HL-60/S4 (cell line): ENCODE results near the gene RXFP1.

Source experiments
- in situ Hi-C: fragments of 300-500 bp; cut with MboI; formaldehyde crosslinking; loops from 2 replicates; pipeline ENCODE4 v1.14.3; 2022; ENCODE audit warnings: low sequenced_read_pairs

RXFP1 gene

DNA sequence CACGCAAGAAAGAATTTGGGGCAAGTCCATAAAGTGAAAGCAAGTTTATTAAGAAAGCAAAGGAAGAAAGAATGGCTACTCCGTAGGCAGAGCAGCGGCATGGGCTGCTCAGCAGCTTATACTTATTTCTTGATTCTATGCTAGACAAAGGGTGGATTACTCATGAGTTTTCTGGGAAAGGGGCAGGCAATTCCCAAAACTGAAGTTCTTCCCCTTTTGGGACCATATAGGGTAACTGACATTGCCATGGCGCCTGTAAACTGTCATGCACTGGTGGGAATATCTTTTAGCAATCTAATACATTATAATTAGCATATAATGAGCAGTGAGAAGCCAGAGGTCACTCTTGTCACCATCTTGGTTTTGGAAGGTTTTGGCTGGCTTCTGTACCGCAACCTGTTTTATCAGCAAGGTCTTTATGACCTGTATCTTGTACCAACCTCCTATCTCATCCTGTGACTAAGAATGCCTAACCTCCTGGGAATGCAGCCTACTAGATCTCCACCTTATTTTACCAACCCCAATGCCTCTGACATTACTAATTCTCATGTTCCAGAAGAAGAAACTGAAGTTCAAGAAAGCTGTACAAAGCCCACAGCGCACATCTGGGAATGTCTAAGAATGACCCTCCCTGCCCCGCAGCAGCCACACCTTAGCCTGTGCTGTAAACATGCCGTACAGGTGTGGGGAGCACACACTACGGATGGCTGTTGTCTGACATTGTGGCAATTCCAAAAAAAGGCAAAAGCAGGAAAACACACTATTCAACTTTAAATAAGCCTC lies 18.6 kb downstream of the RXFP1 start:
- in situ Hi-C loops, result no loop called here

DNA sequence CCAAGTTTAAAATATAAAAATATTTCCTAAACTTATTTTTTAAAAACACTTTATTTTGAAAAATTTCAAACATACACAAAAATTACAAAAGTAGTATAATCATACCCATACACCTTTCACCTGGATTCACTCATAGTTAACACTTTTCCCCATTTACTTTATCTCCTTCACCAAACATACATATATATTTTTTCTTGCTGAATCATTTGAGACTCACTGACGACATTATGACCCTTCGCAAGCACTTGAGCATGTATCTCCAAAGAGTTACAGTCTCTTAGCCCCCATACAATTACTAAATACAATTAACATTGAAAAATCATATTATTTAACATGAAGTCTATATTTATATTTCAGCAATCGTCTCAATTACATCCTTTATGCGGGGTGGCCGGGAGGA lies 19.8 kb downstream of the RXFP1 start:
- in situ Hi-C loops, result no loop called here

DNA sequence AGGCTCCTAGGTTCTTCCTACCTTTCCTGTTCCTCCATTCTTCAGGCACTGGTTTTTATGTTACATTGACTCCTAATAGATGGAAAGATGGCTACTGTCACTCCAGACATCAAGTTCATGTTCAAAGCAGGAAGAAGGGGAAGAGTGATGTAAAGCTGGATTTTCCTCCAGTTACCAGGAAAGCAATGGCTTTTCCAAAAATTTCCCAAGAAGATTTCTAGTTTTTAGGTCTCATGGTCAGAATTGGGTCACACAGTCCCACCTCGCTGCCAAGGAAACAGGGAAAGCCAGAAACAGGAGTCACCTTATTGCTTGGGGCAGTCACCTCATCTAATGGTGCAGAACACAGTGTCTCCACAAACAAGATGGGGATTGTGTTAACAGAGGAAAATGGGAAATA lies 21.5 kb downstream of the RXFP1 start:
- in situ Hi-C loops, result no loop called here

DNA sequence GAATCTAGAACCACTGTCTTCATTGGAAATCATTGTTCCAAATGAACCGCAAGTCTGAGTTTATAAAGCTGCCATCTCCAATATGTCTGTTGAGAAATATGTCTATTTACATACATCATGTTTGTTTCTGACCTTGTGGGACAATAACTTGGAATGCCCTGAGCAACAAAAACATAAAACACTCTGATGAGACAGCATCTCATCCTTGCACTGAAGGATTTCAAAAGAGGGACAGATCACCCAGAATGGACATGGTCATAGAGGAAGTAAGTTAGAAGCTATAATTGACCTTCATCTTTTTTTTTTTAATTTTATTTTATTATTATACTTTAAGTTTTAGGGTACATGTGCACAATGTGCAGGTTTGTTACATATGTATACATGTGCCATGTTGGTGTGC lies 22.5 kb downstream of the RXFP1 start:
- in situ Hi-C loops, result no loop called here

DNA sequence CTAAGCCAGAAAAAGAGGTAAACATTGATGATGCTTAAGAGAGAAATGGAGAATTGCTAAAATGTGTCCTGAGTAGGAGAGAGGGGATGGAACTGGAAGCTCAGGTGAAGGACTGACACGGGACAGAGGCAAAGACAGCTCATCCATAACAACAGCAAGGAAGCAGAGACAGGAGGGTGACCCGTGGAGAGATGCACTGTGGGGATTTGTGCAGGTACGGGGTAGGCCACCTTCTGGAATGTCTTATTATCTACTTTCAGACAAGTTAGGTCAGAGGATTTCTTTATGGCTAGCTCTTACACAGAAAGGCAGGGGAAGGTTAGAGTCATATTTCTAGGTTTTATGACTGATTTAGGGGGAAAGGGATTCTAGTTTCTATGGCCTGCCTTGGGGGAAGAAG lies 31.7 kb downstream of the RXFP1 start:
- in situ Hi-C loops, result no loop called here

DNA sequence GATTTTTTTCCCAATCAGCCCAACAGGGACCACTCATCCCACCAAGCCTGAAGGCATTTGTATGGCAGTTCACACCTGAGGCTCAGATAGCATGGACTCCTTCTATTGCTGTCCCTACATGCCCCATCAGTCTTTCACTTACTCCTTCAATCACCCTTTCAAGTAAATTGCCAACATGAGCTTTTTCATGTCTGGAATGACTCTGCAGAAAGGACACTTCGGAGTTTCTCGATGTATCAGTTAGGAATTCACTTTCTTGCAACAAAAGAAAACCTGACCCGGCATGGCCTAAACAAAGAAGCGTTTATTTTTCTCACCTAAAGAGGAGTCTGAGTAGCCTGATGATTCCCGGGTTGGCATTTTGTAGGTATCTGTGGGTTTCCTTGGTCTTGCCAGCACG lies 38.6 kb downstream of the RXFP1 start:
- in situ Hi-C loops, result no loop called here

DNA sequence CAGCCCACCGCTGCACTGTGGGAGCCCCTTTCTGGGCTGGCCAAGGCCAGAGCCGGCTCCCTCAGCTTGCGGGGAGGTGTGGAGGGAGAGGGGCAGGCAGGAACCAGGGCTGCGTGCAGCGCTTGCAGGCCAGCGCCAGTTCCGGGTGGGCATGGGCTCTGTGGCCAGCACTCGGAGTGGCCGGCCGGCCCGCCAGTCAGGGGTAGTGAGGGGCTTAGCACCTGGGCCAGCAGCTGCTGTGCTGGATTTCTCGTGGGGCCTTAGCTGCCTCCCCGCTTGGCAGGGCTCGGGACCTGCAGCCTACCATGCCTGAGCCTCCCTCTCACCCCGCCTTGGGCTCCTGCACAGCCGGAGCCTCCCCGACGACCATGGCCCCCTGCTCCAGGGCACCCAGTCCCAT lies 45.2 kb downstream of the RXFP1 start:
- in situ Hi-C loops, result no loop called here

DNA sequence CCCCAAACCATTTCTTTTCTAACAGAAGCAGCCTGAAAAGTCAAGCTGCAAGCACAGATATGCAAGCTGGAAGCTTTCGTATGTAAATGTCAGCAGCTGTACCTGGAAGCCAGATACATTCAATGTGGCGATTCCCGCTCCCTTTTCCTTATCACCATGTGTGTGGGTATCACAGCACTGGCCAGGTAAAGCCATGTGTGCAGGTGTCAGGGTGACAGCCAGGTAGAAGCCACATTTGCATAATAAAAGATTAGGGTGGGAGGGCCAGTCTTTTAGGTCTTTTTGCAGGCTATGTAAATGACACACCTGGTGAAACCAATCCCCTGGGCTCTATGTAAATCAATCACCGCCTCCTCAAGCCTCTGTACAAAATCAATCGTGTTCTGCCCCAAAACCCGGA lies 50.1 kb downstream of the RXFP1 start:
- in situ Hi-C loops, result no loop called here

DNA sequence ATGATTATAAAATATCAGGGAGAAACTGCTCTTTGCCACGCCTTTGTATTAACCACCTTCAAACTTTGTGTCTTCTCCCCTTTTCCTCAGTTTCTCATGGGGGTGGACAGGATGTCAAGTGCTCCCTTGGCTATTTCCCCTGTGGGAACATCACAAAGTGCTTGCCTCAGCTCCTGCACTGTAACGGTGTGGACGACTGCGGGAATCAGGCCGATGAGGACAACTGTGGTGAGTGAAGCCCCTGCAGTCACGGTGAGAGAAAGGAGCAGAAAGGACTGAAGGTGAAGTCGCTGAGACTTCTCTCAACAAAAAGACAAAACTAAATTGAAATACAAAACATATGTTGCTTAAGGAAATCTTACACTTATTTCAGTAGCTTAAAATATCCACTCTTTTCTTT lies 50.9 kb downstream of the RXFP1 start:
- in situ Hi-C loops, result no loop called here

DNA sequence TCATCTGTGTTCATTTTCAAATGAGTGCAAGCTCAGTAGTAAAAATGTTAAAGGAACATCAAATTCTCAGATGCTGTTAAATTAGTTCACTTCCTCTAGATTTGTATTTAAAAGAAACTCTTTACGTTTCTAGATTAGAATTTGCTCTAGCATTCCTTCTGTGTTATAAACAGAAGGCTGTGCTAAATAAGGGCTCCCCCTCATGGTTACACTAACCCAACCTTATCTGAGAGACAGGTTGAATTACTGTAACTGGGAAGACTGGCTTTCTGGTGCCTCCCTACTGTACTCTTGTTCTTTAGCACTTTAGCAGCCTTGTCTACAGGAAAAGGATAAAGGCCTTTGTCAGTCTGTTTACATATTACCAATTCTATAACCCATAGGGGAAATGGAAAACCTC lies 56.8 kb downstream of the RXFP1 start:
- in situ Hi-C loops, result no loop called here

DNA sequence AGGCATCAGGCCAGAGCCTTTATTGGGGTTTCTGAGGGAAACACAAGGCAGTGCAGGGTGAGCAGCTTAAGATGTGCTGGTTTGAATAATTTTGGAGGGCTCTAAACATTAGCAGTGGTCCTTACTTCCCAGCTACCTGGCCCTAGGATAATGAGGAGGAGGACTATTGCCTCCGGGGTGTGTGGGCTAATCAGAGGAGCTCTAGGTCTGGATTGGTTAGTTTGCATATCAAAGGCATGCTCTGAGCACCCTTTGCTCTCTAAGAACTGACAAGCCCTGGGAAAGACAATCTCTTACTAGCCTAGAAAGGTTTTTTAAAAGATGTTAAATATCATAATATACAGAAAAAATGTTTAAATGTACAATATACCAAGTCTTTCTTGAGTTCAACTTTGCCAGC lies 58.4 kb downstream of the RXFP1 start:
- in situ Hi-C loops, result no loop called here

DNA sequence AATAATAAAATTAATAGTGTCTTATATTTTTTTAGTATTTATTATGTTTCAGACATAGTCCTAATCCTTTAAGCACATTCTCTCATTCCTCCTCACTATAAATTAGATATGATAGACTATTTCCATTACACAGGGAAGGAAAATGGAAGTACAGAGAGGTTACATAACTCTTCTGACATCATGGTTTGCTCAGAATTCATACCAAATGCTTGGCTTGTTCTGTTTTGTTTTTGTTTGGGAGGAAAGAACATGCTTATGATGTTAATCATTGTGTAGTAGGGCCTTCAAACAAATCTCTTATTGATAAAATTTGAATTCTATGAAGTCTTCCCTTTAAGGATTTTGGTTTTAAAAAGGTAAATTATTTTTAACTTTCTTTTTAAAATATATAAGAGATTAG lies 59.5 kb downstream of the RXFP1 start:
- in situ Hi-C loops, result no loop called here

DNA sequence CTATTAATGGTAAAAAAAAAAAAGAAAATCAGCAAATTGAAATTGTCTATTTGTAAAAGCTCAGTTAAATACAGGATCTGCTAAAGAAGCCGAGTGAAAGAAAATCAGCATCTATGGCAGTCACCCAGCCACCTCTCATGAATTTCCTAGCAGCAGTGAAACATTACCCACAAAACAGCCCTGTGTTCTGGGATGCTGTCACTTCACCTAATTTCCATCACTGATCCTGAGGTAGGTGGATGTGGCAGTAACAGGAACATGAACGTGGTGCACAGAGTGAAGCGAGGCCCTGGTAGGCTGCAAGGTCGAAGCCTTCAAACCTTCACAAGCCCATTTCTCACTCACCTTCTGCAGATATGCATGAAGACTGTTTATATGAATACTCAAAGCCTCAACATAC lies 65.2 kb downstream of the RXFP1 start:
- in situ Hi-C loops, result no loop called here

DNA sequence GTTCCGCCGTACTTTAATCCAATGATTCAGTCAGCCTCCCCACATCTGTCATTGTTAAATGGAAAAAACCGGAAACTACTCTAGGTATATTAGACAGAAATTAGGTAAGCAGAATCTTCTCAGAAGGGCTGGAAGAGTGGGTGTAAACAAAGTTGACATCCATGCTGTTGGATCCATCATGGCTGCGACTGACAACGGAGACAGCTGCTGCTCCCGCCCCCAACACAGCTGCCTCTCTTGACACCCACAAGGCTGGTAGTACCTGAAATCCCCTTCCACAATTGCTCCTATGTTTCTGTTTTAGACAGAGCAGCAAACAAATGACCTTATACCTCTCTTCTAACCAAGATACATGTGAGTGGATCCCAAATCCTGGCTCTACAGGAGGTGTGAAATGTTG lies 66.6 kb downstream of the RXFP1 start:
- in situ Hi-C loops, result no loop called here

DNA sequence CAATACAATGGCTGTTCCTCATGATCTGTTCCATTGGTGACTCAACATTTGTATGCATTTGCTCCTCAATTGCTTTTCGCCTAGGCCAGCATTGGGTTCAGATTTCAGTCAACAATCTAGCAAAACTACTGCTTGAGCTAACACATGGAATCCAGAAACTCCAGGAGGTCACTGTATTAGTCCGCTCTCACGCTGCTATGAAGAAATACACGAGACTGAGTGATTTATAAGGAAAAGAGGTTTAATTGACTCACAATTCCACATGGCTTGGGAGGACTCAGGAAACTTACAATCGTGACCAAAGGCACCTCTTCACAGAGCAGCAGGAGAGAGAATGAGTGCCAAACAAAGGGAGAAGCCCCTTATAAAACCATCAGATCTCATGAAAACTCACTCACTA lies 67.1 kb downstream of the RXFP1 start:
- in situ Hi-C loops, result no loop called here

DNA sequence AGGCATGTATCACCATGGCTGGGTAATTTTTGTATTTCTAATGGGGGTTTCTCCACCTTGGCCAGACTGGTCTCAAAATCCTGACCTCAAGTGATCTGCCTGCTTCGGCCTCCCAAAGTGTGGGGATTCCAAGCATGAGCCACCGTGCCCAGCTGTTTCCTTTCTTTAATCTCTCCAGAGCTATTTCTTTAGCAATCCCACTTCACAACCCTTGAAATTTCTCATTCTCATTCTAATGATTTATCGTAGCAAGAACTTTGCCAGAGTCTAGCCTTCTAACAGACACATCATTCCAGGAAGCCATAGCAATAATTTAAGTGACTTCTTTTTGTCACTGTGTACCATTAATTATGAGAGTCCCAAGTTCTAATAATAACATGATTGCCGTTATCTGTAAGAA lies 68.6 kb downstream of the RXFP1 start:
- in situ Hi-C loops, result no loop called here

DNA sequence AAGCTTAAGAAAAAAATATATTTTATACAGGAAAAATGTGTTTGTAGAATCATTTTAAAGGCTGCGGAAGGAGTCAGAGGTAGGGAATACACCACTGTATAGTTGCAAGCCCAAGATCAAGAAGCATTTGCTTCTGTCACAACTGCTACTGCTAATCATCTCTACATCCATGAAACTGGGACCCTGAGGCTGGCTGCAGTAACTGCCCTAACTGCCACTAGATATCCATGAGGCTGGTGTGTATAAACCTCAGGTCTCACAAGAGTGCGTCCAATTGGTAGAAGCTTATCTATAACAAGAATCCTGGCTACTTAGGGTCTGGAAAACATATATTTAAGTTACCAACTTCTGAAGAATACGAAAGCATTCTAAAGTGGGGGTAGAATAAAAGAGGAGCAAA lies 69.1 kb downstream of the RXFP1 start:
- in situ Hi-C loops, result no loop called here

DNA sequence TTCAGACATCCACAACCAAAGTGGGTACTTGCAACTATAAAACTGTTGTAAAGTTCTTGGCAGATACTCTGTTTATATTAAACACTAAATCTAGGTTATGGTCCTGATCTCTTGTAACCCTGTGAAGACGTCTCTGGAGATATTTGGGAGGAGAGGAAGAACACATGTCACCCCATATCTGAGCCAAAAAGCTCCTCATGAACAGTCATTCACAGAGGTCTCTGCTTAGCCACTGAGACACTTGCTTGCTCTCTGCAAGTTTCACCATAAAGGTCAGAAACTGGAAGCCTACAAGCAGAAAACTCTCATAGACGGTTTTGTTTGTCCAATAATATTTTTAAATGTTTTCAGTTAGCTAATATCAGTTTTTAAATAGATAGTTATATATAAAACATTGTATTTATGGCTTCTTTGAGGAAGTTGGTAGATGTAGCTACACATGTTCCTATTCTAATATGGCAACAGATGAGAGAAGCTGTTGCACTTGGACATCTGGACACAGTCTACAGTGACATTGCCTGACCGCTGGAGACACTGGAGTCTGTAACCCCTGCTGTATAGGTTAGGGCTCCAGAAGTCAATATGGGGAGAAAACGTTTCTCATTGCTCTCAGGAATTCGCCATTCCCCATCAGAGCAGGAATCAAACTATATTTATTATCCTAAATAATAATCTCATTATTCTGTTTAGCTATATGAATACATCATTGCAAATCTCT lies 76.4 kb downstream of the RXFP1 start:
- in situ Hi-C loops, result no loop called here

DNA sequence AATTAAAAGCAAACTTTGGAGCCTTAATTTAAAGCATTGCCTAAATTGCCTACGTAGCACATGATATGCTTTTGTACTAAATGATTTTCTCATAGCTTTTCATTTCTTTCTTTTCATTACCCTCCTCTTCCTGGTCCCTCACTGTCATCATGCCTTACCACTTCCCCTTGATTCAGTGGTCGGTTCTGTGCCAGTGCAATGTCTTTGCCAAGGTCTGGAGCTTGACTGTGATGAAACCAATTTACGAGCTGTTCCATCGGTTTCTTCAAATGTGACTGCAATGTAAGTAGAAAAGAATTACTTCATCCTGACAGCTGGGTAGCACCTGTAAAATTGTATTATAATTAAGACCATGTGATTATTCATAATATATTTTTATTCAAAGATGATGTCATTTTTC lies 77.5 kb downstream of the RXFP1 start:
- in situ Hi-C loops, result no loop called here

DNA sequence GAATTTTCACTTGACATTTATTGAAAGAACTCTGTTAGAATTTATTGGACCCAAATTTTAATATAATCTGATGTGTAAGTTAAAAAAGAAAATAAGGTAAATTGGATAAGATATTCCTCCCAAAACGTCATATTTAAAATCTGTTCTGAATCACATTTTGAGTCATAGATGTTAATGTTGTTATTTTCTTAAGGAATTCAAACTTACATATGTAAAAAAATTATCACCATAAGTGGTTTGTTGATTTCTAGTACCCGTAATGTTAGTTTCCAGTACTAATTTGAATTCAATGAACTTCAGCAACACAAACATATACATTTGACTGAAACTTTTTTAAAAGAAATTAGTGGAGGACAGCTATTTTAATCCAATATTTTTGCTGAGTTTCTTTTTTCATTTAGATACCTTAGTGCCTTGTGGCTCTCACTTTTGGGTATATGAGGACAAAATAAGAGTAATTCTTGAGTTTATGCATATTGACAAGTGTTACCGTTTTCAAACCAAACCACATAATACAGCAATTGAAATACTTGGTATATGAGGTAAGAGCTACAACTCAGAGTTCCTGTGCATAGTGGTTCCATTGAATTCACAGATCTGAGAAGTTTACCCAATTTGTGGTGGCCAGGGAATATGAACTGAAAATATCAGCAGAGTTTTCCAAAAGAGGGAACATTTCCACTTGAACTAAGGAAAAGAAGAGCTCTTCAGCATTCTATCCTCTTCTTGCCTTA lies 78.2 kb downstream of the RXFP1 start:
- in situ Hi-C loops, result loop anchor here (25.0 kb wide), 2 partner anchors 338 to 613 kb away; no protein-coding TSS in a partner anchor

DNA sequence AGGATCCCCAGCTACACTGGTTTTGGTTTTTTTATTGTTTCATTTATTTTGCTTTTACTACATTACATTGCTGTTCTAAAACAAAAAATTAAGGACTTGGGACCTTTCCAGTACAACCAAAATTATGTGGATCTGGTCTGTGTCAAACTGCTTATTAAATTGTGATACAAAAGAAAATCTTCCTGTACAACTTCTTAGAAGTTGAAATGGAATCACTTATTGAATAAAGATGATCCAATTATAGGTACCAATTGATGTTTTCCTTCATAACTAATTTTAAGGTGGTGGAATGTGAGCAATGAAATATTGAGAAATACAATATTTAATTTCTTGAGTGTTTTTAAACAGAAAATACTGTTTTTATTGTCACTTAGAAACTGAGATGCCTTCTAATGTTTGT lies 82.7 kb downstream of the RXFP1 start:
- in situ Hi-C loops, result loop anchor here (25.0 kb wide), 2 partner anchors 342 to 617 kb away; no protein-coding TSS in a partner anchor

DNA sequence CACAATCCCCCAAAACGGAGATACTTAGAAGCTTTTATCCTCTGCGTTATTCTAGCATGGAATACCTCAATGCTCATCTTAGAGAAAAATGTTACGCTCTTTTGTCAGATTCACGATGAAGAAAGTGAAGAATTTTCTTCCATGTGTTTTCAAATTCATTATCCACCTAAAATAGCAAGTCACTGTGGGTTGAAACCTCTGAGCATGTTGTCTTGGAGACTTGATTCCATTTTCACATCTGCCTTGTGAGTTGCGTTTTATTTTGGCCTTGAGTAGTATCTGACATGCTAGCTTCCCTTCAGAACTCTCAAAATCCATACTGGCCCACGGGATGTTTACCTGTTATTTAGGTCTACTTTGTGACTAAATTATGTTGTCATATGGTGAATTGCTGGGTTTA lies 83.7 kb downstream of the RXFP1 start:
- in situ Hi-C loops, result loop anchor here (25.0 kb wide), 2 partner anchors 343 to 618 kb away; no protein-coding TSS in a partner anchor
